Mesendoderm (in vitro differentiated cells): ENCODE measurements around the gene SPATA13.
"Not testable (repeated sequence)": the region's sequence is repeated elsewhere in the genome, so short reads cannot be mapped to it uniquely, and the experiment has no call there.

Experiments
- DNase-seq: peaks from one replicate; pipeline ENCODE4 v3.0.0; 2013
- H2AK5ac ChIP-seq: 2 replicates; pipeline ENCODE4 v1.6.1; 2013; ENCODE audit warnings: low read length, inconsistent platforms
- H2BK120ac ChIP-seq: 2 replicates; pipeline ENCODE4 v1.6.1; 2013; ENCODE audit warnings: low read depth, mild to moderate bottlenecking, low read length, moderate library complexity, mixed read lengths
- H2BK15ac ChIP-seq: replicated peaks from 2 replicates; pipeline ENCODE4 v1.6.1; 2013; ENCODE audit warnings: low read depth, mild to moderate bottlenecking, moderate library complexity
- H2BK5ac ChIP-seq: 2 replicates; pipeline ENCODE4 v1.6.1; 2013; ENCODE audit warnings: low read length, inconsistent platforms
- H3K18ac ChIP-seq: 2 replicates; pipeline ENCODE4 v1.6.1; 2013; ENCODE audit warnings: mild to moderate bottlenecking, low read length, mixed read lengths
- H3K23ac ChIP-seq: one replicate; pipeline ENCODE4 v1.6.1; 2013; ENCODE audit warnings: low read length
- H3K27ac ChIP-seq: 2 replicates; pipeline ENCODE4 v1.5.1; 2013; ENCODE audit warnings: low read depth, mild to moderate bottlenecking, inconsistent platforms, low read length, moderate library complexity
- H3K27me3 ChIP-seq: 2 replicates; pipeline ENCODE4 v1.6.1; 2013; ENCODE audit warnings: low read length, control low read depth, mild to moderate bottlenecking, inconsistent platforms; ENCODE audit not compliant: insufficient read depth, poor library complexity
- H3K36me3 ChIP-seq: 2 replicates; pipeline ENCODE4 v1.6.1; 2013; ENCODE audit warnings: low read length, inconsistent platforms; ENCODE audit not compliant: control insufficient read depth, insufficient read depth
- H3K4ac ChIP-seq: one replicate; pipeline ENCODE4 v1.6.1; 2013; ENCODE audit warnings: low read depth, mild to moderate bottlenecking, low read length, moderate library complexity
- H3K4me1 ChIP-seq: 2 replicates; pipeline ENCODE4 v1.6.1; 2013; ENCODE audit warnings: low read depth, low read length, inconsistent platforms; ENCODE audit not compliant: control insufficient read depth
- H3K4me2 ChIP-seq: 2 replicates; pipeline ENCODE4 v1.6.1; 2013; ENCODE audit warnings: low read length
- H3K4me3 ChIP-seq: 2 replicates; pipeline ENCODE4 v1.5.1; 2013; ENCODE audit warnings: mild to moderate bottlenecking, low read length
- H3K56ac ChIP-seq: one replicate; pipeline ENCODE4 v1.6.1; 2013; ENCODE audit warnings: low read length
- H3K79me1 ChIP-seq: 2 replicates; pipeline ENCODE4 v1.6.1; 2013; ENCODE audit warnings: low read length, inconsistent platforms
- H3K79me2 ChIP-seq: 2 replicates; pipeline ENCODE4 v1.6.1; 2013; ENCODE audit warnings: mild to moderate bottlenecking, low read length; ENCODE audit not compliant: control insufficient read depth, insufficient read depth
- H3K9ac ChIP-seq: 2 replicates; pipeline ENCODE4 v1.6.1; 2013; ENCODE audit warnings: low read length, inconsistent platforms
- H4K5ac ChIP-seq: one replicate; pipeline ENCODE4 v1.6.1; 2013; ENCODE audit warnings: low read length
- H4K8ac ChIP-seq: one replicate; pipeline ENCODE4 v1.6.1; 2013; ENCODE audit warnings: low read depth, mild to moderate bottlenecking, control low read depth, low read length, moderate library complexity
- WGBS: extraction: QIAGEN DNeasy Blood & Tissue Kit; methylation state at CpG from one replicate; pipeline ENCODE4 v1.1.7; 2013; ENCODE audit warnings: low lambda C conversion rate, missing lambda C conversion rate; ENCODE audit not compliant: insufficient coverage; ENCODE audit errors: extremely low coverage; 5-methylcytosine and 5-hydroxymethylcytosine counted together

The SPATA13 gene

GRCh38 chr13:24341439-24341838, 180.9 kb downstream of the SPATA13 start:
- no peak overlapping the region for H3K4me2 ChIP-seq
- H3K18ac ChIP-seq: no peak overlapping the region
- no peaks in the 10 kb centered on the region for H3K27me3 ChIP-seq
- H3K79me1 ChIP-seq: no peaks in the 10 kb centered on the region
- no peak overlapping the region for H3K27ac ChIP-seq
- H3K36me3 ChIP-seq: no peaks in the 10 kb centered on the region
- H3K9ac ChIP-seq: no peak overlapping the region
- no peak overlapping the region for H2AK5ac ChIP-seq
- DNase-seq: no peak
- H3K23ac ChIP-seq: no peak overlapping the region
- H4K8ac ChIP-seq: no peak overlapping the region
- H3K56ac ChIP-seq: no peak overlapping the region
- WGBS: no CpG with 5 or more reads among the region's 3 CpGs
- no peak overlapping the region for H2BK120ac ChIP-seq
- no peak overlapping the region for H2BK15ac ChIP-seq
- H4K5ac ChIP-seq: no peak overlapping the region
- H3K4me3 ChIP-seq: no peak overlapping the region
- H3K4me1 ChIP-seq: no peaks in the 10 kb centered on the region
- H3K4ac ChIP-seq: no peak overlapping the region
- no peak overlapping the region for H2BK5ac ChIP-seq
- H3K79me2 ChIP-seq: no peaks in the 10 kb centered on the region

GRCh38 chr13:24348385-24348784, 187.9 kb downstream of the SPATA13 start:
- H3K79me1 ChIP-seq: no peaks in the 10 kb centered on the region
- H3K4me3 ChIP-seq: no peak overlapping the region
- H3K27ac ChIP-seq: no peak overlapping the region
- no peak overlapping the region for H3K4ac ChIP-seq
- WGBS: no CpG with 5 or more reads among the region's 5 CpGs
- H3K56ac ChIP-seq: no peak overlapping the region
- H4K8ac ChIP-seq: no peak overlapping the region
- no peak overlapping the region for H3K23ac ChIP-seq
- no peak overlapping the region for H3K18ac ChIP-seq
- no peak overlapping the region for H3K4me2 ChIP-seq
- no peak overlapping the region for H3K9ac ChIP-seq
- H3K79me2 ChIP-seq: no peaks in the 10 kb centered on the region
- no peak for DNase-seq
- no peaks in the 10 kb centered on the region for H3K36me3 ChIP-seq
- no peaks in the 10 kb centered on the region for H3K4me1 ChIP-seq
- H2BK120ac ChIP-seq: no peak overlapping the region
- no peak overlapping the region for H2AK5ac ChIP-seq
- H2BK5ac ChIP-seq: no peak overlapping the region
- H2BK15ac ChIP-seq: no peak overlapping the region
- H4K5ac ChIP-seq: no peak overlapping the region
- no peaks in the 10 kb centered on the region for H3K27me3 ChIP-seq

DNA sequence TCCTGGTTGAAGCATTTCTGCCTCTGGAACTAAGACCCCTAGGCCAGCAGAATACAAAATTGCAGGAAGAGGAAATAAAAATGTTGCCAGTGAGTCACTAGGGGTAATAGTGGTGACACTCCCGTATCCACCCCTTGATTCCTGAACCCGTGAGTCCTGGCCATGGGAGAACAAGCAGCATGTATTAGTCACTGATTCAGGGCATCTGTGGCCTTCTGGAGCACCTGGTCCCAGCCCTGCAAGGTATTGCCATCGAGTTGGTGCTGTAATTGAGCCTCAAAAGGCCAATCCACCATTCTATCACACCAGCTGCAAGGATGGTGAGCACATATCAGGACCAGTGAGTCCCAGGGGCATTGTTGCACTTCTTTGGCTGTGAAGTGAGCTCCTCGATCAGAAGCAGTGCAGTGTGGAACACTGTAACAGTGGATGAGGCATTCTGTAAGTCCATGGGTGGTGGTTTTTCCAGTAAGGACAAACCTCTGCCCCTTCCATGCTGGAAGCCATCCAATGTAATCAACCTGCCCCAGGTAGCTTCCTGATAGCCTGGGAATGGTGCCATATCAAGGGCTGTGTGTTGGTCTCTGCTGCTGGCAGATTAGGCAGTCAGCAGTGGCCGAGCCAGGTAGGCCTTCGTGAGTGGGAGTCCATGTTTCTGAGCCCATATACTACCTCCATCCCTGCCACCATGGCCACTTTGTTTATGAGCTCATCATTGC, 188.4 kb downstream of the SPATA13 start:
- H3K4me3 ChIP-seq: no peak overlapping the region
- no peaks in the 10 kb centered on the region for H3K36me3 ChIP-seq
- no CpG with 5 or more reads among the region's 6 CpGs for WGBS
- H3K18ac ChIP-seq: no peak overlapping the region
- no peak overlapping the region for H4K8ac ChIP-seq
- no peak for DNase-seq
- no peak overlapping the region for H2BK15ac ChIP-seq
- H3K56ac ChIP-seq: no peak overlapping the region
- H3K4me1 ChIP-seq: no peaks in the 10 kb centered on the region
- H3K79me1 ChIP-seq: no peaks in the 10 kb centered on the region
- no peak overlapping the region for H2BK120ac ChIP-seq
- H2BK5ac ChIP-seq: no peak overlapping the region
- H3K27me3 ChIP-seq: no peaks in the 10 kb centered on the region
- H4K5ac ChIP-seq: no peak overlapping the region
- no peak overlapping the region for H3K9ac ChIP-seq
- H3K27ac ChIP-seq: no peak overlapping the region
- H2AK5ac ChIP-seq: no peak overlapping the region
- no peak overlapping the region for H3K4me2 ChIP-seq
- H3K23ac ChIP-seq: no peak overlapping the region
- H3K79me2 ChIP-seq: no peaks in the 10 kb centered on the region
- H3K4ac ChIP-seq: no peak overlapping the region

DNA sequence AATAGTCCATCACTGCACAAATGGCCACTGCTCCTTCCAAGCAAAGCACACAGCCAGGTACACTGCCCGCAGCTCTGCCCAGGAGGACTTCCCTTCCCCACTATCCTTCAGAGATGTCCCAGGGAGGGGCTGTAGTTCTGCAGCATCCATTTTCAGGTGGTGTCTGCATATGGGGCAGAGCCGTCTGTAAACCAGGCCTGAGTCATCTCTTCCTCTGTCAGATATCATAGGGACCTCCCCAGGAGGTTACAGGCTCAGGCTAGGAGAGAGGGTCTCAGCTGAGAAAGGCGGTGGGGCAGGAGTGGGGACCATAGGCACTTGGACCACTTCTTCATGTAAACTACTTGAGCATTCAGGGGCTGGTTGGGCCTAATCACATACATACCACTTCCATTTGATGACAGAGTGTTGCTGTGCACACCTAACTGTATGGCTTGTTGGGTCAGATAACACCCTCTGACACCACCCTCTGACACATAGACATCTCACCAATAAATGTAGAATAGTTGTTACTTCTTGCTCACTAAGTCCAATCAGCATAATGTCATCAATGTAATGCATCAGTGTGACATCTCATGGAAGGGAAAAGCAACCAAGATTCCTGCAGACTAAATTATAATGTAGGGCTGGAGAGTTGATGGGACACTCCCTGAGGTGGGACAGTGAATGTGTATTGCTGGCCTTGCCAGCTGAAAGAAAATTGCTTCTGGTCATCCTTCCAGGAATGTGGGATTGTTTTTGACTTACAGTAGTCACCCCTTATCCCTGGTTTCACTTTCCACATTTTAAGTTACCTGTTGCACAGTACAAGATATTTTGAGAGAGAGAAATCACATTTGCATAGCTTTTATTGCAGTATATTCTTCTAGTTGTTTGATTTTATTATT, 189.5 kb downstream of the SPATA13 start:
- not testable (repeated sequence) for H3K9ac ChIP-seq, H3K56ac ChIP-seq, H2AK5ac ChIP-seq, H3K23ac ChIP-seq, H4K8ac ChIP-seq, H3K27me3 ChIP-seq, H3K79me1 ChIP-seq, H2BK120ac ChIP-seq, DNase-seq, H4K5ac ChIP-seq, H3K4ac ChIP-seq, H3K4me1 ChIP-seq, H3K4me2 ChIP-seq, H2BK15ac ChIP-seq, H3K27ac ChIP-seq, H3K79me2 ChIP-seq, H3K4me3 ChIP-seq, H3K18ac ChIP-seq, H3K36me3 ChIP-seq, H2BK5ac ChIP-seq
- WGBS: no CpG with 5 or more reads among the region's 3 CpGs

DNA sequence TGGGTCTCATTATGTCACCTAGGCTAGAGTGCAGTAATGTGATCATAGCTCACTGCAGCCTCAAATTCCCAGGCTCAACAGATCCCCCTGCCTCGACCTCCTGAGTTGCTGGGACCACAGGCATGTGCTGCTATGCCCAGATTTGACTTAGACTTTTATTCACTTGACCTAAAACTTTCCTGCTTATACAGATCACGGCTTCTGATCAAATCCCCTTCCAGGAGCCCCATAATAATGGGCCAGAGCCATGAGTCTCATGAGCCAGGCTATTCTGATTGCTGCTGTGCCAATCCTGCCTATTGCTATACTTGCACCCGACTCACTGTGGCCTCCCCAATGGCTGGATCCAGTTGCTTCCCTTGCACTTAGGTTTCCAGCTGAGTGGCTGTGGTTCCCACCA, 190.9 kb downstream of the SPATA13 start:
- Histone ChIP-seq H3K27me3 (no peaks in the 10 kb centered on the region), H2AK5ac (no peak overlapping the region), H4K8ac (no peak overlapping the region), H4K5ac (no peak overlapping the region), H3K4ac (no peak overlapping the region), H3K9ac (no peak overlapping the region), H3K79me2 (no peaks in the 10 kb centered on the region), H3K4me3 (no peak overlapping the region), H3K79me1 (no peaks in the 10 kb centered on the region), H2BK5ac (no peak overlapping the region), H3K27ac (no peak overlapping the region), H2BK15ac (no peak overlapping the region), H2BK120ac (no peak overlapping the region), H3K23ac (no peak overlapping the region), H3K18ac (no peak overlapping the region), H3K4me1 (no peaks in the 10 kb centered on the region), H3K36me3 (no peaks in the 10 kb centered on the region), H3K4me2 (no peak overlapping the region), H3K56ac (no peak overlapping the region)
- WGBS: no CpG with 5 or more reads among the region's 3 CpGs
- DNase-seq: no peak
